Dermis microvascular lymphatic vessel endothelial cell (primary cell): Measurements from ENCODE around the gene VTA1. TPM values are rescaled to one million over a fixed set of nuclear protein-coding genes. Genes with fewer than 3 reads are reported as not detected.

Experiments used
- DNase-seq, 2 donors: peaks; one replicate each; pipeline versions ENCODE4 v3.0.0 to v3.0.0-alpha.2; 2010; ENCODE audit warnings: low read depth in 2 of 2
- total RNA-seq: library from RNA; depleted of rRNA; stranded (reverse); fragments of >200 nt; gene quantifications from 2 replicates; pipeline ENCODE4 v1.2.1, GENCODE V29; 2014

VTA1 gene
- total RNA-seq, 1 donor from 2014 or later, result 21.7 TPM

- no peak for DNase-seq
Measured at GRCh38 chr6:142266060-142266459, 119.0 kb downstream of the VTA1 start.

DNA sequence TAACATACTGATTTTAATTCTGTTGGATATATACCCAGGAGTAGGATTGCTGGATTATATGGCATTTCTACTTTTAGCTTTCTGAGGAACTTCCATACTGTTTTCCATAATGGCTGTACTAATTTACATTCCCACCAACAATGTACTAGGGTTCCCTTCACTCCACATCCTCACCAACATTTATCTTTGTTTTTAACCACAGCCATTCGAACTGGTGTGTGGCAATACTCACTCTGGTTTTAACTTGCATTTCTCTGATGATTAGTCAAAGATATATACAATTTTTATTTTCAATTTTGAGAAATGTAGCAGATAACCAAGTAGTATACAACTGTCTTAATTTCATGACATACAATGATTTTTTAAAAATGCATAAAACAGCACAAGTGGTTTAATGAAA lies 124.4 kb downstream of the VTA1 start:
- DNase-seq, result no peak

Other genes starting within 250 kb of the VTA1 start
- gene GJE1, start 14.3 kb upstream of the VTA1 start, total RNA-seq, result not detected in 2 replicates
- not detected in 2 replicates for gene NMBR, start 141 bp upstream of the VTA1 start, total RNA-seq
- gene ADGRG6, start 154.7 kb downstream of the VTA1 start, total RNA-seq, result 3.3 and 7.6 TPM in 2 replicates